Measurements from ENCODE around the gene RNF20.

RNF20 gene

GRCh38 chr9:101533334-101534204 is at the start of gene RNF20:
Gene RNF20, plus strand, starts transcription at chr9:101533853. Its CDS starts 1,571 bp downstream, at chr9:101535424.
- TF ChIP-seq CTCF (IDR thresholded peaks at IDR 0.05) = no peak

- no peak for TF ChIP-seq CTCF (IDR thresholded peaks at IDR 0.05)
Measured at GRCh38 chr9:101484046-101484445, 49.6 kb upstream of the RNF20 start.

- TF ChIP-seq CTCF (IDR thresholded peaks at IDR 0.05) = no peak
Measured at GRCh38 chr9:101485924-101486692, 47.5 kb upstream of the RNF20 start.

- TF ChIP-seq CTCF (IDR thresholded peaks at IDR 0.05) = no peak
Measured at GRCh38 chr9:101486693-101487442, 46.8 kb upstream of the RNF20 start.

GRCh38 chr9:101487443-101487840 is 46.2 kb upstream of the RNF20 start:
- no peak for TF ChIP-seq CTCF (IDR thresholded peaks at IDR 0.05)

- TF ChIP-seq CTCF (IDR thresholded peaks at IDR 0.05) = no peak
Measured at GRCh38 chr9:101495810-101496209, 37.8 kb upstream of the RNF20 start.

- no peak for TF ChIP-seq CTCF (IDR thresholded peaks at IDR 0.05)
Measured at GRCh38 chr9:101498323-101498722, 35.3 kb upstream of the RNF20 start.

Measured in LNCAP (cell line).